Upper lobe of right lung (tissue), 1 donor: Measurements from ENCODE around the gene MEIS3. TPM values are rescaled to one million over a fixed set of nuclear protein-coding genes. Genes with fewer than 3 reads are reported as not detected.

Source experiments
- ATAC-seq: fragments of 200-7000 bp; cut with Tn5 transposase; one replicate; pipeline ENCODE4 v1.9.1; 2020; ENCODE audit warnings: mild to moderate bottlenecking, moderate library complexity
- DNase-seq: peaks from one replicate; pipeline ENCODE4 v3.0.0-alpha.2; 2020
- H3K27ac ChIP-seq: fragments of 200-600 bp; one replicate; pipeline ENCODE4 v1.8.0; 2022
- H3K27me3 ChIP-seq: fragments of 200-600 bp; one replicate; pipeline ENCODE4 v1.8.0; 2022; ENCODE audit warnings: mild to moderate bottlenecking
- H3K36me3 ChIP-seq: fragments of 200-600 bp; one replicate; pipeline ENCODE4 v1.8.0; 2022
- H3K4me1 ChIP-seq: fragments of 200-600 bp; one replicate; pipeline ENCODE4 v1.8.0; 2022
- H3K4me3 ChIP-seq: fragments of 200-600 bp; one replicate; pipeline ENCODE4 v1.8.0; 2022; ENCODE audit warnings: mild to moderate bottlenecking
- H3K9me3 ChIP-seq: fragments of 200-600 bp; one replicate; pipeline ENCODE4 v1.8.0; 2022
- CTCF ChIP-seq: fragments of 200-600 bp; IDR thresholded peaks from one replicate; pipeline ENCODE4 v1.8.0; 2022; ENCODE audit warnings: antibody characterized with exemption
- intact Hi-C: fragments of 100-400 bp; cut with DNase I; formaldehyde crosslinking; loops from one replicate; pipeline ENCODE4 v1.11.0; 2022
- total RNA-seq: library from RNA; stranded (reverse); fragmentation: NEBNext Ultra II Directional; extraction: Animal tissue kit (Norgen Biotek cat#: 25700); gene quantifications from one replicate; pipeline ENCODE4 v1.2.1, GENCODE V29; 2021
- donor health status: DM: no; HTN: yes; CAD: no; lungs with severe emphysema.

Gene MEIS3
- total RNA-seq, 1 donor from 2014 or later, result 4.3 TPM

GRCh38 chr19:47430041-47430802 is 10.9 kb upstream of the MEIS3 start:
- ATAC-seq, result peak; percentile 72
- Histone ChIP-seq H3K4me3 (peak overlapping the region; percentile 13), H3K36me3 (no peaks in the 10 kb centered on the region)

GRCh38 chr19:47429140-47429793 is 9.9 kb upstream of the MEIS3 start:
- ATAC-seq, result no peak
- Histone ChIP-seq H3K4me1 (peaks cover 14% of the 10 kb centered on the region), H3K9me3 (no peaks in the 10 kb centered on the region), H3K27me3 (peaks cover 62% of the 10 kb centered on the region), H3K36me3 (no peaks in the 10 kb centered on the region), H3K27ac (no peak overlapping the region), H3K4me3 (no peak overlapping the region)
- no peak for TF ChIP-seq CTCF
- DNase-seq, result peak; percentile 57
- intact Hi-C loops, result no loop called here

More at GRCh38 chr19:47430041-47430802, 10.9 kb upstream of the MEIS3 start:
- Histone ChIP-seq H3K9me3 (no peaks in the 10 kb centered on the region), H3K4me1 (peaks cover 14% of the 10 kb centered on the region), H3K27ac (no peak overlapping the region), H3K27me3 (peaks cover 62% of the 10 kb centered on the region)
- intact Hi-C loops, result no loop called here
- DNase-seq, result peak; percentile 81
- TF ChIP-seq CTCF, result peak; percentile 33

GRCh38 chr19:47428177-47428894 is 9.0 kb upstream of the MEIS3 start:
- H3K27ac ChIP-seq, result no peak overlapping the region
- H3K36me3 ChIP-seq, result no peaks in the 10 kb centered on the region
- ATAC-seq (peak; percentile 86), DNase-seq (peak; percentile 86)
- peaks cover 59% of the 10 kb centered on the region for H3K27me3 ChIP-seq
- no peak overlapping the region for H3K4me3 ChIP-seq
- peaks cover 14% of the 10 kb centered on the region for H3K4me1 ChIP-seq
- intact Hi-C loops, result no loop called here
- no peak for TF ChIP-seq CTCF
- H3K9me3 ChIP-seq, result no peaks in the 10 kb centered on the region

GRCh38 chr19:47427241-47428176 is 8.2 kb upstream of the MEIS3 start:
- H3K36me3 ChIP-seq, result no peaks in the 10 kb centered on the region
- peak; percentile 81 for ATAC-seq
- peak; percentile 90 for TF ChIP-seq CTCF
- H3K27me3 ChIP-seq, result peaks cover 62% of the 10 kb centered on the region
- no peak overlapping the region for H3K4me3 ChIP-seq
- H3K27ac ChIP-seq, result no peak overlapping the region
- DNase-seq, result peak; percentile 77
- H3K9me3 ChIP-seq, result no peaks in the 10 kb centered on the region
- H3K4me1 ChIP-seq, result peaks cover 14% of the 10 kb centered on the region
- intact Hi-C loops, result no loop called here
